Prostate gland (tissue), 2 donors: ENCODE results near the gene PDE2A.

ENCODE experiments used
- CTCF ChIP-seq, 4 experiments: fragments of 200-600 bp in 2 of 4; fragments of 450-650 bp in 2 of 4; sonication (generic) in 2 of 4; IDR thresholded peaks; 1 replicate in 3 of 4; 2 replicates in 1 of 4; pipeline ENCODE4 v1.5.1; 2016 to 2019; ENCODE audit warnings: antibody characterized with exemption in 4 of 4, mild to moderate bottlenecking in 2 of 4, moderate library complexity in 2 of 4
- POLR2A ChIP-seq: fragments of 450-650 bp; IDR thresholded peaks from one replicate; pipeline ENCODE4 v1.6.1; 2016; ENCODE audit warnings: antibody characterized with exemption, mild to moderate bottlenecking
- POLR2AphosphoS5 ChIP-seq: sonication (generic); formaldehyde crosslinking; IDR thresholded peaks from one replicate; pipeline ENCODE4 v1.6.1; 2017; ENCODE audit warnings: antibody characterized with exemption

GRCh38 chr11:72541257-72541974, 132.8 kb downstream of the PDE2A start:
- no peak for TF ChIP-seq CTCF (IDR thresholded peaks at IDR 0.05)
- TF ChIP-seq POLR2A = no peak
- no peak for TF ChIP-seq POLR2AphosphoS5
